Kidney epithelial cell (primary cell): ENCODE data around the gene TAPBP. TPM values are rescaled to one million over a fixed set of nuclear protein-coding genes. Genes with fewer than 3 reads are reported as not detected.
A peak's percentile ranks its signal among the peaks of the same experiment; 100 is the strongest.
"Not testable (repeated sequence)": the region's sequence is repeated elsewhere in the genome, so short reads cannot be mapped to it uniquely, and the experiment has no call there.

Source experiments
- DNase-seq: peaks from one replicate; pipeline ENCODE4 v3.0.0-alpha.2; 2010; ENCODE audit warnings: low read depth
- H3K27me3 ChIP-seq: 2 replicates; pipeline ENCODE4 v1.6.0; 2011; ENCODE audit warnings: low read length; ENCODE audit not compliant: control insufficient read depth, insufficient read depth
- H3K36me3 ChIP-seq: 2 replicates; pipeline ENCODE4 v1.5.1; 2011; ENCODE audit warnings: low read length; ENCODE audit not compliant: control insufficient read depth, insufficient read depth
- H3K4me3 ChIP-seq: 2 replicates; pipeline ENCODE4 v1.5.1; 2011; ENCODE audit warnings: low read depth, mild to moderate bottlenecking, control low read depth, low read length
- total RNA-seq: library from RNA; depleted of rRNA; stranded (reverse); fragments of >200 nt; gene quantifications from 2 replicates; pipeline ENCODE4 v1.2.3, GENCODE V29; 2015
- TF ChIP-seq, protein P1 (sequence below): IDR thresholded peaks from 2 replicates; pipeline ENCODE4 v1.5.1; 2011; ENCODE audit warnings: mild to moderate bottlenecking, moderate library complexity, low read length, control low read depth, inconsistent platforms; ENCODE audit not compliant: insufficient read depth, poor library complexity, severe bottlenecking

Gene TAPBP
- total RNA-seq, 1 donor from 2014 or later = 214 TPM

DNA sequence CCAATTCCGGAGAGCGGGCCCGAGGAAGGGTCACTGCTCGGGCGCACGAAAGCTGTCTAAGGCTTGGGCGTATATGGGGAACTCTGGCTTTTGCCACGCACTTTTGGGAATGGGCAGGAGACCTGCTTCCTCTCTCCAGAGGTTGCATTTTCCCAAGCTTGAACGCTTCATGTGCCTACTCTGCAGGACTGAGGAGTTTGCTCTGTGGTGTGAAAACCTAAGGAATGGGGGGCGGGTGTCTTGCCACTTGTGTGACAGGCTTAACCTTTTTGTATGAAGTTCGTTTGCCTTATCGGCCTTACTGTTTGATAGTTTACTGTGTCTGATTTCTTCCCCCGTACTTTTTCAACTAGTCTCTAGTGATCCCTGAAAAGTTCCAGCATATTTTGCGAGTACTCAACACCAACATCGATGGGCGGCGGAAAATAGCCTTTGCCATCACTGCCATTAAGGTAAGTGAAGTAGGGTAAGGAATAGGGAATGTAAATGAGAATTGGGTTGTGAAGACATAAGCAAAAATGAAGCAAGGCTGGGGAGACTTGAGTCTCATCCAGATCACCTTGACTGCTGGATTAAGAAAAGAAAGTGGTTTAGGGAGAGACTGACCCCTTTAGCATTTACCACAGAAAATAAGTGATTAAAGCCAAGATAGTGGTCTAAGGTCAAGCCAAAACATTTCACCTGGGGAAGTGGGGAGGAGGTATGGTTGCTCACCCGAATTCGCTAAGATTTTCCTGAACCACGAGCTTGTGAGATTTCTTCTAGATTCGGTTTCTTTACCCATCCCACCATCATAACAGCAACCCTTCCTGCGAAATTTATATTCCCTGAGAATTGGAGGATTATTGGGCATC lies 41.4 kb downstream of the TAPBP start:
- Histone ChIP-seq H3K36me3 (peaks cover 3% of the 10 kb centered on the region), H3K4me3 (peak overlapping the region; percentile 69), H3K27me3 (no peaks in the 10 kb centered on the region)
- TF ChIP-seq, protein P1, sequence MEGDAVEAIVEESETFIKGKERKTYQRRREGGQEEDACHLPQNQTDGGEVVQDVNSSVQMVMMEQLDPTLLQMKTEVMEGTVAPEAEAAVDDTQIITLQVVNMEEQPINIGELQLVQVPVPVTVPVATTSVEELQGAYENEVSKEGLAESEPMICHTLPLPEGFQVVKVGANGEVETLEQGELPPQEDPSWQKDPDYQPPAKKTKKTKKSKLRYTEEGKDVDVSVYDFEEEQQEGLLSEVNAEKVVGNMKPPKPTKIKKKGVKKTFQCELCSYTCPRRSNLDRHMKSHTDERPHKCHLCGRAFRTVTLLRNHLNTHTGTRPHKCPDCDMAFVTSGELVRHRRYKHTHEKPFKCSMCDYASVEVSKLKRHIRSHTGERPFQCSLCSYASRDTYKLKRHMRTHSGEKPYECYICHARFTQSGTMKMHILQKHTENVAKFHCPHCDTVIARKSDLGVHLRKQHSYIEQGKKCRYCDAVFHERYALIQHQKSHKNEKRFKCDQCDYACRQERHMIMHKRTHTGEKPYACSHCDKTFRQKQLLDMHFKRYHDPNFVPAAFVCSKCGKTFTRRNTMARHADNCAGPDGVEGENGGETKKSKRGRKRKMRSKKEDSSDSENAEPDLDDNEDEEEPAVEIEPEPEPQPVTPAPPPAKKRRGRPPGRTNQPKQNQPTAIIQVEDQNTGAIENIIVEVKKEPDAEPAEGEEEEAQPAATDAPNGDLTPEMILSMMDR = no peak
- no peak for DNase-seq

DNA sequence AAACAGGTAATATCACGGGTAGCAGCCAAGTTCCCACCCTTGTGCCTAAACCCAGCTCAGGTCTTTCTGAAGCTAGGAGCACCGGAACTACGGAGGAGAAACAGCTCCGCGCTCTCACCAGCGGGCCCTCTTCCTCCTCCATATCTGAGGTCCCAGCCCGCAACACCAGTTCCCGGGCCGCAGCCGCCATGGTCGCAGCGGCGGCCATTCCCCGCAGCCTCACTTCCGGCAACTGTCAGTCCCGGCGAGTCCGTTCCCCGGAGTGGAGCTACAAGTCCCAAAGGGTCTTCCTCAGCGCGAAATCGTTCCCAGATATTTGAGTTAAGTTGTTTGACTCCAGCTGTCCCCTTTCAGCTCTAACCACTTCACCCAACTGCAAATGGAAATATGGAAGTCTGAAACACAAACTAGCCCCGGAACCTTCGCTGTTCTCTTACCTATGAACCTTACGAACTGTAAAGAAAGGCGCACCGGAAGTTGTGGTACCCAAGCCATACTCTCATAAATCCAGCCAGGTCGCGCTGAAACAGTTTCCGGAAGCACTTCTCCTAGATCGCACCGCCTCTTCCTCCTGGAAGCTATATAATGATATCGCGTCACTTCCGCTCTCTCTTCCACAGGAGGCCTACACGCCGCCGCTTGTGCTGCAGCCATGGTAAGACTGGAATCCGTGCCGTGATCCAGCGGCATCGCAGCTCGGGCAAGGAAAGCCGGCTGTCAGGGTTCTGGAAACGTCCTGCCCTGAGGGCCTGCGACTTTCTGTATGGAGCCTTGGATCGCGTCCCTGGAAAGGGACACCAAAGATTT lies 42.2 kb downstream of the TAPBP start, which contains the start of the genes RPS18 and VPS52:
Gene RPS18 (plus strand): TSS at position 608 of the 807 bp plus-strand sequence. CDS start 45 bp downstream, at position 653.
Gene VPS52 (minus strand): TSS at position 409 of the 807 bp plus-strand sequence. CDS start 201 bp downstream, at position 208.
- Histone ChIP-seq H3K4me3 (peak within 1 kb of the TSS; percentile 69), H3K27me3 (no peaks in the 10 kb centered on the region), H3K36me3 (peaks cover 3% of the 10 kb centered on the region)
- TF ChIP-seq, protein P1 = no peak
- peak; percentile 96 for DNase-seq

DNA sequence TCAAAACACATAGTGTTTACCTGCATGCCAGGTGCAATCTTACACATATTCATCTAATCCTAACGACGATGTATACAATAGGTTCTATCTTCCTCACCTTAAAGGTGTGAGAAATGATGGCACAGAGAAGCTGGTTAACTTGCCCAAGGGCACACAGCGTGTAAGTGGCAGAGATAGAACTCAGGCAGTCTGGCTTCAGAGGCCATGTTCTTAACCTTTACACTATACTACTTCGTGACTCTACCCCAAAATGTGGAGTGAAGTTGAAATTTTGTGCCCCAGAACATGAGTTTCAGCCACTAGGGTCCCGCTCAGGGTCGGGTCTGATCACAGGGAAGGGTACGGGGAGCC lies 42.8 kb downstream of the TAPBP start:
- no peaks in the 10 kb centered on the region for H3K27me3 ChIP-seq
- peak overlapping the region; percentile 64 for H3K4me3 ChIP-seq
- TF ChIP-seq, protein P1 = no peak
- H3K36me3 ChIP-seq = peaks cover 3% of the 10 kb centered on the region
- no peak for DNase-seq

DNA sequence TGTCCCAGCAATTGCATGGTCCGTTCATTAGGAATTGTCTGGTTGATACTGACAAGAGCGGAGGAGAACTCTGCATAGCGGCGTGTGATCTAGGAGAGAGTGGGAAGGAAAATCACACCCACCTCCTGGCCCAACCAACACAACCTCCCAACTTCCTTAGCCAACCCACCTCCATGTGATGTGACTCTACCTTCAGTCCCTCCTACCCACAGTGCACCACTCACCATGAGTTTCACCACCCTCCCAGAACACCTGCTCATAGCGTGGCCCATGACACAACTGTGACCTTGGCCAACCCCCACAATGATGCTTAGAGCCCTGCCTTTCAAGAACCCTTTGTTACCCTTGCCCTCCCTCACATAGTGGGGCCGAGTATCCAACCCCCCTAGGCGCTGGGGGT lies 49.9 kb downstream of the TAPBP start:
- DNase-seq = no peak
- TF ChIP-seq, protein P1 = no peak
- Histone ChIP-seq H3K36me3 (no peaks in the 10 kb centered on the region), H3K27me3 (no peaks in the 10 kb centered on the region), H3K4me3 (no peak overlapping the region)

DNA sequence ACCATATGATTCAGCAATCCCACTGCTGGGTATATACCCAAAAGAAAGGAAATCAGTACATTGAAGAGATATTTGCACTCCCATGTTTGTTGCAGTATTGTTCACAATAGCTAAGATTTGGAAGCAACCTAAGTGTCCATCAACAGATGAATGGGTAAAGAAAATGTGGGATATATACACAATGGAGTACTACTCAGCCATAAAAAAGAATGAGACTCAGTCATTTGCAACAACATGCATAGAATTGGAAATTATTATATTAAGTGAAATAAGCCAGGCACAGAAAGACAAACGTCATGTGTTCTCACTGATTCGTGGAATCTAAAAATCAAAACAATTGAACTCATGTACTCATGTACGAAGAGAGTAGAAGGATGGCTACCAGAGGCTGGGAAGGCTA lies 51.4 kb downstream of the TAPBP start:
- not testable (repeated sequence) for DNase-seq, H3K4me3 ChIP-seq, H3K27me3 ChIP-seq, H3K36me3 ChIP-seq

DNA sequence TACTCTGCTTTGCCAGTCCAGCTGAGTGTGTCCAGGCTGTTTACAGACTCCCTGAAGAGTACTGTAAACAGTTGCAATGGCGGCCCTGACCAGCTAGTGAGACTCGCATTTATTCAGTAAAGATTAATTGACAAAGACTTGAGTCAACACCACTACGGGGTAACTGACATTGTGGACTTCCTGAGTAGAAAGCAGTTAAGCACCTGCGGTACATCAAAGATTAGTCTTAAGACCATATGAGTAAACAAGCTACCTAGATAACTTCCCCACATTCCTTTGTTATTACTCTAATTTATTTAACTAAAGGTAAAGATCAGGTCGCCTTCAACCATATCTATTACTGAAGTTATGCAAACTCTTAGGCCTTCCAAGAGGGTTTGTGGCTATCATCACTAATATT lies 54.8 kb downstream of the TAPBP start:
- TF ChIP-seq, protein P1 = no peak
- Histone ChIP-seq H3K27me3 (no peaks in the 10 kb centered on the region), H3K36me3 (no peaks in the 10 kb centered on the region), H3K4me3 (no peak overlapping the region)
- no peak for DNase-seq
